Esophagus squamous epithelium (tissue), 5 donors: ENCODE results near the gene NAA10. TPM values are rescaled to one million over a fixed set of nuclear protein-coding genes. Genes with fewer than 3 reads are reported as not detected.

ENCODE experiments used
- DNase-seq: peaks from one replicate; lab custom pipeline; 2025; lab: John Stamatoyannopoulos, UW
- H3K27ac ChIP-seq, 4 donors: fragments of 200-600 bp; sonication (generic); one replicate each; pipeline ENCODE4 v1.5.1; 2016 to 2019; ENCODE audit warnings: mild to moderate bottlenecking in 1 of 4
- H3K27me3 ChIP-seq, 4 donors: fragments of 200-600 bp; sonication (generic); 1 replicate in 3 of 4; 2 replicates in 1 of 4; pipeline versions ENCODE4 v1.5.1 to v1.6.0; 2017 to 2021; ENCODE audit warnings: antibody characterized with exemption in 1 of 4
- H3K36me3 ChIP-seq, 3 donors: fragments of 200-600 bp; sonication (generic); one replicate each; pipeline ENCODE4 v1.5.1; 2016 to 2019
- H3K4me1 ChIP-seq, 3 donors: fragments of 200-600 bp; sonication (generic); one replicate each; pipeline ENCODE4 v1.5.1; 2017 to 2019
- H3K4me3 ChIP-seq, 4 donors: fragments of 200-600 bp; sonication (generic); 1 replicate in 3 of 4; 2 replicates in 1 of 4; pipeline ENCODE4 v1.5.1; 2016 to 2019; ENCODE audit warnings: mild to moderate bottlenecking in 2 of 4, moderate library complexity in 1 of 4
- H3K9me3 ChIP-seq, 3 donors: fragments of 200-600 bp; sonication (generic); one replicate each; pipeline ENCODE4 v1.5.1; 2016 to 2019
- POLR2A ChIP-seq, 4 donors: fragments of 450-650 bp; IDR thresholded peaks; one replicate each; pipeline ENCODE4 v1.6.1; 2017; ENCODE audit warnings: antibody characterized with exemption in 4 of 4, mild to moderate bottlenecking in 4 of 4, moderate library complexity in 3 of 4
- WGBS, 2 donors: methylation state at CpG; one replicate each; pipeline ENCODE4 v1.1.5; 2018; 5-methylcytosine and 5-hydroxymethylcytosine counted together
- intact Hi-C: fragments of 100-400 bp; cut with DNase I; formaldehyde crosslinking; loops from one replicate; pipeline ENCODE4 v1.15.0; 2022
- total RNA-seq, 4 donors: library from RNA; depleted of rRNA; stranded (reverse); fragments of >200 nt; gene quantifications; one replicate each; pipeline ENCODE4 v1.1.0, GENCODE V29; 2016
- TF ChIP-seq, protein P1 (sequence below), 6 experiments: fragments of 450-650 bp in 4 of 6; fragments of 200-600 bp in 2 of 6; sonication (generic) in 2 of 6; IDR thresholded peaks; one replicate each; pipeline ENCODE4 v1.5.1; 2016 to 2019; ENCODE audit warnings: antibody characterized with exemption in 6 of 6, mild to moderate bottlenecking in 4 of 6, moderate library complexity in 4 of 6
- donor health status: DM: yes; HTN: yes; CAD: no.

NAA10 gene
- total RNA-seq, 4 donors from 2014 or later: 42.5 to 92.5 (median 87.6) TPM

DNA sequence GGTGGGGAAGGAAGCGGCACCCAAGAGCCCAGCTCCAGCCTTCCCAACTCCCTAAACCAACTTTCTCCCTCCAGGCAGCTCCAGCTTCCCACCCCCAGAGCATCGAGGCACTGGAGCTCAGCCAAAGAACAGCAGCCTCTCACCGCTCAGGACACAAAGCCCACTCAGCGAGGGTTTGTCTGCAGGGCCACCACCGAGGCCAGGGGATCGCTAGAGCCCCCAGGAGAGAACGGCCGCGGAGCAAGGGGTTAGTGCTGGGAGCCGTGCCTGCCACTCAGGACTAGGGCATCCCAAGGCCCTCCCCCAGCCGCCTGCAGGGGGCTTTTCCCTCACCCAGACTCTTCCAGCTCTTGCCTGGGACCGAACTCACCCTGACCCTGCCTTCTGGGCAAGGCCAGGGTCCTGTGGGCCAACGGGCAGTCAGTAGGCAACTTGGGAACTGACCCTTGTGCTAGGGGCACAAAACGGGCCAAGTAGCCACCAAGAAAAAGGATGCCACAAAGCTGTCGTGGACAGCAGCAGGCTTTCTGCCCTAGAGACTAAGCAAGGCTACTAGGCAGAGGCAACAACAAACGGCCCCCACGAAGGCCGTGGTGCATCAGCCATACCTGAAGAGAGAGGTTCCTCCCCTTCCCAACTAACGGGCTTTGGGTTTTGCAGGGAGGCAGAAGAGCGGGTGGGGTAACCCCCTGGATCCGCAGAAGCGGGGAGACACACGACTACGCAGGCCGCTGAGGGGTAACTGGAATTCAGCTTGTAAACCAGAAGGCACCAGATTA lies 34.5 kb upstream of the NAA10 start:
- Histone ChIP-seq H3K27me3 (no peaks in the 10 kb centered on the region), H3K36me3 (peaks cover 0 to 4% (median 0%) of the 10 kb centered on the region in 3 donors), H3K9me3 (no peaks in the 10 kb centered on the region), H3K27ac (peak overlapping the region; percentile 98 to 99 (median 99)), H3K4me1 (peaks cover 39 to 67% (median 45%) of the 10 kb centered on the region in 3 donors), H3K4me3 (peak overlapping the region; percentile 76 to 95 (median 82))
- 2 to 36% methylated on average over 10 to 13 of the region's 25 CpGs for WGBS, 2 donors
- DNase-seq: no peak
- TF ChIP-seq, protein P1, sequence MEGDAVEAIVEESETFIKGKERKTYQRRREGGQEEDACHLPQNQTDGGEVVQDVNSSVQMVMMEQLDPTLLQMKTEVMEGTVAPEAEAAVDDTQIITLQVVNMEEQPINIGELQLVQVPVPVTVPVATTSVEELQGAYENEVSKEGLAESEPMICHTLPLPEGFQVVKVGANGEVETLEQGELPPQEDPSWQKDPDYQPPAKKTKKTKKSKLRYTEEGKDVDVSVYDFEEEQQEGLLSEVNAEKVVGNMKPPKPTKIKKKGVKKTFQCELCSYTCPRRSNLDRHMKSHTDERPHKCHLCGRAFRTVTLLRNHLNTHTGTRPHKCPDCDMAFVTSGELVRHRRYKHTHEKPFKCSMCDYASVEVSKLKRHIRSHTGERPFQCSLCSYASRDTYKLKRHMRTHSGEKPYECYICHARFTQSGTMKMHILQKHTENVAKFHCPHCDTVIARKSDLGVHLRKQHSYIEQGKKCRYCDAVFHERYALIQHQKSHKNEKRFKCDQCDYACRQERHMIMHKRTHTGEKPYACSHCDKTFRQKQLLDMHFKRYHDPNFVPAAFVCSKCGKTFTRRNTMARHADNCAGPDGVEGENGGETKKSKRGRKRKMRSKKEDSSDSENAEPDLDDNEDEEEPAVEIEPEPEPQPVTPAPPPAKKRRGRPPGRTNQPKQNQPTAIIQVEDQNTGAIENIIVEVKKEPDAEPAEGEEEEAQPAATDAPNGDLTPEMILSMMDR (IDR thresholded peaks at IDR 0.05): no peak
- no peak for TF ChIP-seq POLR2A (IDR thresholded peaks at IDR 0.05)
- intact Hi-C loops: no loop called here

DNA sequence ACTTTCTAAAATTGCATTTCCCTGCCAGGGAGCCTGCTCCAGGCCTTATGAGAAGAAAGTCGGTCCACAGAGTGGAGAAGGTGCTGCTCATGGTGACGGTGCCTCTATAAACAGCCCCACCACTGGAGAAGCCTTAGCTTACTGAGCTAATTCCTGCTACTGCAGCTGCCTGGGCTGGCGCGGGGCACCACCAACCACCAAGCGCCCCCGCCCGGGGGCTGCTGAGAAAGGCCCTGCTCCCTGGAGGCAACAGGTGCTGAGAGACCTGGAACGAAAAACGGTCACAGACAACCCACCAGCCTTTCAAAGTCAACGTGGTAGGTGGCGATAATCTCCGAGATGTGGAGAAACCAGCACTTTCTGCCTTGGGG lies 33.9 kb upstream of the NAA10 start:
- peak overlapping the region; percentile 98 to 99 (median 99) for H3K27ac ChIP-seq

DNA sequence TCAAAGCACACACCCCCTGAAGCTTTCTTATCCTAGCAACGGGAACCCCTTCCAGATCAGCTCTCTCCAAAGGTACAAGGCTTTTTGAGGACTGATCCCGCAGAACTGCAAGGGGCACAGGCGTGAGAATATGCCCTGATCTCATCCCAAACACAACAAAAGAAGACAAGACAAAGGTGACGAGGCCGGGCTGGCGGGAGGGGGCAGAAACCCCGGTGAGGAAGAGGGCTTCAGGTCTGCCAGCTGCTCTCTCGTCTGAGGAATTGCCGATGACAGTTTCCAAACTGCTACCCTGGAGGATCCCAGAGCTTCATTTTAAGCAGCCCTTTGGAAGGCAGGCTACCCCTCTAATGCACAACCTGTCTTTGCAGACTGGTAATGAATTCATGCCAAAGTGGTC lies 33.4 kb upstream of the NAA10 start:
- DNase-seq: no peak
- H3K4me3 ChIP-seq: peak overlapping the region in 3 of 4 donors; percentile 3 to 86 (median 76)
- H3K4me1 ChIP-seq: peaks cover 30 to 57% (median 35%) of the 10 kb centered on the region in 3 donors

More for the DNA sequence above, 33.9 kb upstream of the NAA10 start:
- Histone ChIP-seq H3K4me1 (peaks cover 35 to 62% (median 40%) of the 10 kb centered on the region in 3 donors), H3K9me3 (no peaks in the 10 kb centered on the region), H3K36me3 (peaks cover under 1 to 9% (median 1%) of the 10 kb centered on the region in 3 donors), H3K27me3 (no peaks in the 10 kb centered on the region), H3K4me3 (peak overlapping the region in 3 of 4 donors; percentile 76 to 95 (median 86))
- TF ChIP-seq, protein P1 (IDR thresholded peaks at IDR 0.05): no peak
- no peak for TF ChIP-seq POLR2A (IDR thresholded peaks at IDR 0.05)
- intact Hi-C loops: no loop called here
- DNase-seq: no peak
- WGBS, 2 donors: 56% methylated on average over 3 of the region's 12 CpGs; no CpG with 5 or more reads in 1 of the 2 donors

DNA sequence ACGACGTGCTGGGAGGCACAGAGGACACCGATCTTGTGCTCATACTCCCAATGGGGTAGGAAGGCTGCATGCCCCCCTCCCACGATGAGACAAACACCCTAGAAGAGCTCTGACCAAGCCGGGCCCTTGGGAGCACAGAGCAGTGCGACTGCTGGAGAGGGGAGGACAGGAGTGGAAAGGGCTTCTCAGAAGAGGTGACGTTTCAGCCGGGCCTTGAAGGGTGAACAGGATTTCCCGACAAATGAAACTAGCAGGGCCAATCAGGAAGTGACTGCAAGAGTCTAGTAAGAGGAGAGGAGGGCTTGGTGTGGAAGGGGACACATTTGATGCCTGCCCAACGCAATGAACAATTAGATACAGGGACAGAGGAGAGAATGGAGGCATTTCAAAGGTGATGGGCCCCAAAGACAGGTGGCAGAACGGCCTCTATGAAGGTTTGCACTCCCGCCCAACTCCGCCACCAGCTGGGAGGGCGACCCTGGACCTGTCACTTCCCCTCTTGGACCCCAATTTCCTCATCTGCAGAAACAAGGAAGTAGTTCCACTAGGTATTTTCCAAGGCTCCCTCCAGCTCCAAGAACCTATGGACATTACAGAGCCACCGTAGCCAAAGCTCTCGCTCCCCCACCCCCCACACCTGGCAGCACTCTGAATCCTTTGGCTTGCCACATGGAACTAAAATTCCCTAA lies 32.8 kb upstream of the NAA10 start:
- no peaks in the 10 kb centered on the region for H3K27me3 ChIP-seq
- H3K36me3 ChIP-seq: peaks cover 4 to 20% (median 8%) of the 10 kb centered on the region in 3 donors
- intact Hi-C loops: no loop called here
- peak overlapping the region; percentile 98 to 99 (median 99) for H3K27ac ChIP-seq
- 50 to 68% methylated on average over 2 to 10 of the region's 16 CpGs for WGBS, 2 donors
- TF ChIP-seq, protein P1 (IDR thresholded peaks at IDR 0.05): no peak
- no peak for TF ChIP-seq POLR2A (IDR thresholded peaks at IDR 0.05)
- DNase-seq: no peak
- H3K9me3 ChIP-seq: no peaks in the 10 kb centered on the region
- H3K4me3 ChIP-seq: peak overlapping the region in 1 of 4 donors; percentile 86
- H3K4me1 ChIP-seq: peaks cover 29 to 55% (median 33%) of the 10 kb centered on the region in 3 donors

More for the DNA sequence above, 33.4 kb upstream of the NAA10 start:
- Histone ChIP-seq H3K9me3 (no peaks in the 10 kb centered on the region), H3K27me3 (no peaks in the 10 kb centered on the region), H3K36me3 (peaks cover 4 to 14% (median 4%) of the 10 kb centered on the region in 3 donors), H3K27ac (peak overlapping the region; percentile 98 to 99 (median 99))
- TF ChIP-seq POLR2A (IDR thresholded peaks at IDR 0.05): no peak
- TF ChIP-seq, protein P1 (IDR thresholded peaks at IDR 0.05): no peak
- 7 to 80% methylated on average over 4 to 7 of the region's 9 CpGs for WGBS, 2 donors
- intact Hi-C loops: no loop called here
